Amygdala (tissue), 56 donors: Measurements from ENCODE around the gene SLC38A4.

Experiments used
- DNase-seq, 56 donors: peaks; one replicate each; lab custom pipeline; 2025; lab: John Stamatoyannopoulos, UW

Gene SLC38A4

DNA sequence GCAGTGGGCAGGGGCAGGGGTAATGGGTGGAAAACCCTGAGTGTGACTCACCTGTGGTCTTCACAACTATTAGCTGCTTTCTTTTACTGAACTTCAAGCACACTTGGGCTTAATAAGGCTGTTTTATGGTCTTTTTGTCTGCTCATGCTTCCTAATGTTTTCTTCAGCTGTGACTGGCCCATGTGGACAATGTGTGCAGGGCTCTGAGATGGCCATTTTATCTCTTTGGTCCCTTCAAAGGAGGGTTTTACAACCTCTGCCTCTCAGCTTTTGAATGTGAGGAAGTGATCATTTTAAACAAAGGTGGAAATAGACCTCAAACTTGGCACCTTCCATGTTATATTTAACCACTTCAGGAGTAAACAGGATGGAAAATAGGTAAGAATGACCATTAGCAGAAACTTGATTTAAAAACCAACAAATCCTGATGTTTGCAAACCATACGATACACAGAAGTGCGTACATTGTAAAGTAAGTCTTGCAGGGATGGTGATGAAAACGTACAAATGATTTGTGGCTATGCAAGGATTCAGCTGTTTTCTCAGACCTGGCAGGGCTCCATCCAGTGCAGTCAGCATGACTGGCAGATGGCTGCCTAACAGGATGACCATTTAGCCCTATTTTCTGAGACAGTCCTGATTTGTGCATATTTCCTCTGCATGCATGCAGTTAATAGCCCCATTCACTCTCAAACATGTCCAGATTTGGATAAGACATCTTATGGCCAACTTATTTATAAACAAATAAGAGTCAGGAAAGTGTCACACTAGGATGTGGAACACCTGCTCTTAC lies 103.2 kb downstream of the SLC38A4 start:
- peak in 1 of 56 donors; percentile 0 for DNase-seq

DNA sequence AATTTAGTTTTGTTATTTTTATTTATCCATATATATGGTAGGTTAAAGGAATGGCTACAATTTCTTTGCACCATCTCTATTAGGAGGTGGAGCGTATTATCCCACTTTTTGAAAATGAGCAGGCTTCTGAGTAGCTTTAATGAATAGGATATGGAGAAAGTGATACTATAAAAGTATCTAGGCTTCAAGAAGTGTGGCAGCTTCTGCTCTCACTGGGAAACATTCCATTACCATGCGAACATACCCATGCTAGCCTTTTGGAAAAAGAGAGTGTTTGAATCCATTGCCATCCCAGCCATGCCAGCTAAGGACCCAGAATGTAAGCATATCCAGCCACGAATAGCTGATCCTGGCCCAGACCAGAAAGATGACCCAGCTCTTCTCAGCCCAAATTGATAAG lies 107.3 kb downstream of the SLC38A4 start:
- no peak for DNase-seq

DNA sequence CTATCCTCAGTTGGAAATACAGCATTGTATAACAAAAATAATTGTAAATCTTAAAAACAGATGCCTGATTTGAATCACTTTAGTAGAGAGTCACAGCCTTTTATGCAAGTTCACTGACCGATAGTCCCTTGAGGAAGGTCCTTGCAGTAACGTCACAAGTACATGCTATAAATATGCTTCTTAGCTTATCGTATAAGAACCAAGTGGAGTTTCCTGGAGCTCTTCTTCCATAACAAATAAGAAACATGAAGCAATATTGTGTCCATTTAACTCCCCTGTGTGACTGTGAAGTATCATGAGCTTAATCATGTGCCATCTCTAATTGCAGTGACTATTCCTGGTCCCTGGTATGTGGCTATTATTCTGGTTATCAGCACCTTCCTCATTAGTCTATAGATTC lies 107.9 kb downstream of the SLC38A4 start:
- no peak for DNase-seq

DNA sequence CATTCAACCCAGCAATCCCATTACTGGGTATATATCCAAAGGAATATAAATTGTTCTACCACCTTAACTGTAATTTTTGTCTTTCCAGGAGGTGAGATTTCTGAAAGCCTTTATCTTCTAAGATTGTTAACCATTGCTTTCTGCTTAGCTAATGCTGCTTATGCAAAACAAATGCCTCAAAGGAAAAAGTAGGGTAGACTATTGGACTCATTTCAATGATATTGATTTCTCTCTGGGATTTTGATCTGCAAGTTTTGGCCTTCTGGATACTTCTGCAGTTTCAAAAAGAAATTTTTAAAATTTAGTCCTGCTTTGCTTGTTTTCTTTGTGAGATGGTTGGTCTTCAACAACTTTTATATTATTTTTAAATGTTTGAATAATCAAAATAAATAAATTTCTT lies 108.6 kb downstream of the SLC38A4 start:
- no peak for DNase-seq
